K562 (cell line): ENCODE measurements around the gene INPP5D.

ENCODE experiments used
- CBFB ChIP-seq: sonication (generic); formaldehyde crosslinking; IDR thresholded peaks from 2 replicates; pipeline ENCODE4 v1.4.0; 2020; ENCODE audit warnings: mild to moderate bottlenecking, missing genetic modification reagents
- CTCF ChIP-seq, 3 experiments: IDR thresholded peaks in 2 of 3; conservative IDR thresholded peaks in 1 of 3; 2 replicates each; pipeline ENCODE4 v1.5.1; 2011 to 2012; ENCODE audit warnings: low read length in 3 of 3, mild to moderate bottlenecking in 3 of 3, control low read depth in 2 of 3, improper control_type of control experiment in 1 of 3, inconsistent platforms in 1 of 3, low read depth in 1 of 3, mixed read lengths in 1 of 3, moderate library complexity in 1 of 3; ENCODE audit not compliant: insufficient read depth in 2 of 3
- POLR2A ChIP-seq: fragments of 450-650 bp; conservative IDR thresholded peaks from 2 replicates; pipeline ENCODE4 v1.6.1; 2016
- RNF2 ChIP-seq: sonication (generic); IDR thresholded peaks from 2 replicates; pipeline ENCODE4 v1.6.1; 2016
- SMARCA5 ChIP-seq: fragments of 450-650 bp; IDR thresholded peaks from 2 replicates; pipeline ENCODE4 v1.6.1; 2016
- SOX6 ChIP-seq: fragments of 450-650 bp; IDR thresholded peaks from 2 replicates; pipeline ENCODE4 v1.6.1; 2014; ENCODE audit warnings: mild to moderate bottlenecking
- TAF1 ChIP-seq: IDR thresholded peaks from 2 replicates; pipeline ENCODE4 v1.6.1; 2011; ENCODE audit warnings: mild to moderate bottlenecking, low read length, moderate library complexity; ENCODE audit not compliant: insufficient read depth, control insufficient read depth, severe bottlenecking; ENCODE audit errors: extremely low read depth
- TARDBP ChIP-seq: fragments of 450-650 bp; IDR thresholded peaks from 2 replicates; pipeline ENCODE4 v1.6.1; 2016
- TEAD4 ChIP-seq, 2 experiments: sonication (generic) in 1 of 2; formaldehyde crosslinking in 1 of 2; IDR thresholded peaks; 2 replicates each; pipeline versions ENCODE4 v1.6.1 to v1.8.0; 2012 to 2022; ENCODE audit warnings: borderline replicate concordance in 1 of 2, inconsistent platforms in 1 of 2, low read length in 1 of 2, mild to moderate bottlenecking in 1 of 2, missing genetic modification reagents in 1 of 2
- USF2 ChIP-seq: sonication (generic); formaldehyde crosslinking; IDR thresholded peaks from 2 replicates; pipeline ENCODE4 v1.5.0; 2020; ENCODE audit warnings: missing genetic modification reagents
- ZNF384 ChIP-seq: IDR thresholded peaks from 2 replicates; pipeline ENCODE4 v1.6.1; 2012; ENCODE audit warnings: low read depth, low read length, improper control_type of control experiment
- ZNF639 ChIP-seq, 2 experiments: fragments of 200-800 bp in 1 of 2; sonication (Bioruptor generic) in 1 of 2; sonication (generic) in 1 of 2; formaldehyde crosslinking in 1 of 2; IDR thresholded peaks in 1 of 2; conservative IDR thresholded peaks in 1 of 2; 2 replicates each; pipeline versions ENCODE4 v1.5.0 to v1.6.1; 2016 to 2020; ENCODE audit warnings: missing compliant biosample characterization in 1 of 2, missing genetic modification characterization in 1 of 2, missing genetic modification reagents in 1 of 2
- ZNF77 ChIP-seq: fragments of 250-450 bp; sonication (Bioruptor Pico); IDR thresholded peaks from 2 replicates; pipeline ENCODE4 v1.5.0; 2020
- TF ChIP-seq, protein P1 (sequence below), 2 experiments: fragments of 450-650 bp; formaldehyde crosslinking in 1 of 2; IDR thresholded peaks; 2 replicates each; pipeline versions ENCODE4 v1.4.0 to v1.6.1; 2014 to 2020; ENCODE audit warnings: mild to moderate bottlenecking in 2 of 2, borderline replicate concordance in 1 of 2, low read depth in 1 of 2

GRCh38 chr2:233111427-233111826 is 51.3 kb downstream of the INPP5D start:
- TF ChIP-seq USF2 (CRISPR knock-in tag): no peak
- TF ChIP-seq RNF2: no peak
- no peak for TF ChIP-seq TEAD4 (IDR thresholded peaks at IDR 0.05; ENCODE audit: low read length)
- no peak for TF ChIP-seq TEAD4 (CRISPR knock-in tag; IDR thresholded peaks at IDR 0.05; ENCODE audit: borderline replicate concordance)
- TF ChIP-seq ZNF77 (CRISPR knock-in tag): no peak
- TF ChIP-seq ZNF384: no peak
- no peak for TF ChIP-seq CBFB (CRISPR knock-in tag)
- no peak for TF ChIP-seq POLR2A
- no peak for TF ChIP-seq TARDBP
- TF ChIP-seq TAF1: no peak
- no peak for TF ChIP-seq CTCF (IDR thresholded peaks at IDR 0.05 in 2 of 3, conservative IDR thresholded peaks at IDR 0.05 in 1 of 3; ENCODE audit: insufficient read depth in 2 of 3, low read depth in 1 of 3, low read length in 3 of 3)
- TF ChIP-seq ZNF639 (CRISPR knock-in tag; conservative IDR thresholded peaks at IDR 0.05 in 1 of 2, IDR thresholded peaks at IDR 0.05 in 1 of 2): no peak
- no peak for TF ChIP-seq SMARCA5
- TF ChIP-seq SOX6: no peak
- TF ChIP-seq, protein P1, sequence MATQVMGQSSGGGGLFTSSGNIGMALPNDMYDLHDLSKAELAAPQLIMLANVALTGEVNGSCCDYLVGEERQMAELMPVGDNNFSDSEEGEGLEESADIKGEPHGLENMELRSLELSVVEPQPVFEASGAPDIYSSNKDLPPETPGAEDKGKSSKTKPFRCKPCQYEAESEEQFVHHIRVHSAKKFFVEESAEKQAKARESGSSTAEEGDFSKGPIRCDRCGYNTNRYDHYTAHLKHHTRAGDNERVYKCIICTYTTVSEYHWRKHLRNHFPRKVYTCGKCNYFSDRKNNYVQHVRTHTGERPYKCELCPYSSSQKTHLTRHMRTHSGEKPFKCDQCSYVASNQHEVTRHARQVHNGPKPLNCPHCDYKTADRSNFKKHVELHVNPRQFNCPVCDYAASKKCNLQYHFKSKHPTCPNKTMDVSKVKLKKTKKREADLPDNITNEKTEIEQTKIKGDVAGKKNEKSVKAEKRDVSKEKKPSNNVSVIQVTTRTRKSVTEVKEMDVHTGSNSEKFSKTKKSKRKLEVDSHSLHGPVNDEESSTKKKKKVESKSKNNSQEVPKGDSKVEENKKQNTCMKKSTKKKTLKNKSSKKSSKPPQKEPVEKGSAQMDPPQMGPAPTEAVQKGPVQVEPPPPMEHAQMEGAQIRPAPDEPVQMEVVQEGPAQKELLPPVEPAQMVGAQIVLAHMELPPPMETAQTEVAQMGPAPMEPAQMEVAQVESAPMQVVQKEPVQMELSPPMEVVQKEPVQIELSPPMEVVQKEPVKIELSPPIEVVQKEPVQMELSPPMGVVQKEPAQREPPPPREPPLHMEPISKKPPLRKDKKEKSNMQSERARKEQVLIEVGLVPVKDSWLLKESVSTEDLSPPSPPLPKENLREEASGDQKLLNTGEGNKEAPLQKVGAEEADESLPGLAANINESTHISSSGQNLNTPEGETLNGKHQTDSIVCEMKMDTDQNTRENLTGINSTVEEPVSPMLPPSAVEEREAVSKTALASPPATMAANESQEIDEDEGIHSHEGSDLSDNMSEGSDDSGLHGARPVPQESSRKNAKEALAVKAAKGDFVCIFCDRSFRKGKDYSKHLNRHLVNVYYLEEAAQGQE (IDR thresholded peaks at IDR 0.05; ENCODE audit: borderline replicate concordance): no peak
- TF ChIP-seq, protein P1 (CRISPR knock-in tag; IDR thresholded peaks at IDR 0.05; ENCODE audit: low read depth): no peak
